ENCODE measurements around the gene SLC27A6. TPM values are rescaled to one million over a fixed set of nuclear protein-coding genes. Genes with fewer than 3 reads are reported as not detected.

SLC27A6 gene
- total RNA-seq, 1 experiment from 2014 or later = not detected

DNA sequence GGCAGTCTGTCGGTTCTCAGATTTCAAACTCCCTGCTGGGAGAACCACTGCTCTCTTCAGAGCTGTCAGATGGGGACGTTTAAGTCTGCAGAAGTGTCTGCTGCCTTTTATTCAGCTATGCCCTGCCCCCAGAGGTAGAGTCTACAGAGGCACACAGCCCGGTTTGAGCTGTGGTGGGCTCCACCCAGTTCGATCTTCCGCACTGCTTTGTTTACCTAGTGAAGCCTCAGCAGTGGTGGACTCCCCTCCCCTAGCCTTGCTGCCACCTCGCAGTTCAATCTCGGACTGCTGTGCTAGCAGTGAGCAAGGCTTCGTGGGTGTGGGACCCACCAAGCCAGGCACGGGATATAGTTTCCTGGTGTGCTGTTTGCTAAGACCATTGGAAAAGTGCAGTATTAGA lies 8.0 kb downstream of the SLC27A6 start:
- DNase-seq (ENCODE audit: low spot score) = no peak
- TF ChIP-seq, protein P1, sequence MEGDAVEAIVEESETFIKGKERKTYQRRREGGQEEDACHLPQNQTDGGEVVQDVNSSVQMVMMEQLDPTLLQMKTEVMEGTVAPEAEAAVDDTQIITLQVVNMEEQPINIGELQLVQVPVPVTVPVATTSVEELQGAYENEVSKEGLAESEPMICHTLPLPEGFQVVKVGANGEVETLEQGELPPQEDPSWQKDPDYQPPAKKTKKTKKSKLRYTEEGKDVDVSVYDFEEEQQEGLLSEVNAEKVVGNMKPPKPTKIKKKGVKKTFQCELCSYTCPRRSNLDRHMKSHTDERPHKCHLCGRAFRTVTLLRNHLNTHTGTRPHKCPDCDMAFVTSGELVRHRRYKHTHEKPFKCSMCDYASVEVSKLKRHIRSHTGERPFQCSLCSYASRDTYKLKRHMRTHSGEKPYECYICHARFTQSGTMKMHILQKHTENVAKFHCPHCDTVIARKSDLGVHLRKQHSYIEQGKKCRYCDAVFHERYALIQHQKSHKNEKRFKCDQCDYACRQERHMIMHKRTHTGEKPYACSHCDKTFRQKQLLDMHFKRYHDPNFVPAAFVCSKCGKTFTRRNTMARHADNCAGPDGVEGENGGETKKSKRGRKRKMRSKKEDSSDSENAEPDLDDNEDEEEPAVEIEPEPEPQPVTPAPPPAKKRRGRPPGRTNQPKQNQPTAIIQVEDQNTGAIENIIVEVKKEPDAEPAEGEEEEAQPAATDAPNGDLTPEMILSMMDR (conservative IDR thresholded peaks at IDR 0.05; ENCODE audit: low read depth, low read length) = no peak
- TF ChIP-seq EZH2 (IDR thresholded peaks at IDR 0.05; ENCODE audit: borderline replicate concordance, low read depth, low read length, poor library complexity, severe bottlenecking) = no peak
- ChIA-PET CTCF (no interaction called here), POLR2A (ENCODE audit: low non-redundant PET) (no interaction called here)
- Histone ChIP-seq H3K4me3 (ENCODE audit: low read depth, low read length, poor library complexity, severe bottlenecking) (no peak overlapping the region), H3K27ac (ENCODE audit: low read depth, low read length, poor library complexity, severe bottlenecking) (no peak overlapping the region), H3K27me3 (replicated peaks; ENCODE audit: insufficient read depth, low read depth, low read length, poor library complexity) (no peaks in the 10 kb centered on the region), H3K36me3 (ENCODE audit: insufficient read depth, low read length, poor library complexity, severe bottlenecking) (no peaks in the 10 kb centered on the region), H3K4me1 (ENCODE audit: insufficient read depth, low read length, poor library complexity, severe bottlenecking) (no peaks in the 10 kb centered on the region), H3K9me3 (ENCODE audit: low read depth, low read length, poor library complexity, severe bottlenecking) (no peaks in the 10 kb centered on the region)
- intact Hi-C loops (cut with micrococcal nuclease; ENCODE audit: unreplicated experiment) = no loop called here
- BruUV-seq (replicated peaks) = no TSS peak

DNA sequence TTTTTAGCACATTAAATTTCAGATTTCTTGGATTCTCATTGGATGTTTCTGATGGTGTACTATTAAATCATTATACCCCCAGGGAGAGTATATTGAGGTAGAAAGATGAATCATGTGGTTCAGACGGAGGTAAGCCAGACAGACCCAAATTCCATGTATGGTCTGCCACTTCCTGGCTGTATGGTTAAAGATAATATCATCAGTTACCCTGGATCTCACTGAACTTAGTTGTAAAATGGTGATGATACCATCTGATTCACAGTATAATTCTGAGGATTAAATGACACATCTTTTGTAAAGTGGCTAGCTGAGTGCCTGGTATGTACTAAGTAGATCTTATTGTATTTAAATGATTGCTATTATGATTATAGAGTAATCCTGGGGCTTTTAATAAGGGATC lies 9.3 kb downstream of the SLC27A6 start:
- Histone ChIP-seq H3K27ac (ENCODE audit: low read depth, low read length, poor library complexity, severe bottlenecking) (no peak overlapping the region), H3K4me1 (ENCODE audit: insufficient read depth, low read length, poor library complexity, severe bottlenecking) (no peaks in the 10 kb centered on the region), H3K36me3 (ENCODE audit: insufficient read depth, low read length, poor library complexity, severe bottlenecking) (no peaks in the 10 kb centered on the region), H3K9me3 (ENCODE audit: low read depth, low read length, poor library complexity, severe bottlenecking) (no peaks in the 10 kb centered on the region), H3K27me3 (replicated peaks; ENCODE audit: insufficient read depth, low read depth, low read length, poor library complexity) (no peaks in the 10 kb centered on the region), H3K4me3 (ENCODE audit: low read depth, low read length, poor library complexity, severe bottlenecking) (no peak overlapping the region)
- POLR2A ChIA-PET (ENCODE audit: low non-redundant PET) = no interaction called here
- CTCF ChIA-PET = no interaction called here
- DNase-seq (ENCODE audit: low spot score) = no peak
- BruUV-seq (replicated peaks) = no TSS peak
- no peak for TF ChIP-seq EZH2 (IDR thresholded peaks at IDR 0.05; ENCODE audit: borderline replicate concordance, low read depth, low read length, poor library complexity, severe bottlenecking)
- TF ChIP-seq, protein P1 (conservative IDR thresholded peaks at IDR 0.05; ENCODE audit: low read depth, low read length) = no peak
- intact Hi-C loops (cut with micrococcal nuclease; ENCODE audit: unreplicated experiment) = no loop called here

DNA sequence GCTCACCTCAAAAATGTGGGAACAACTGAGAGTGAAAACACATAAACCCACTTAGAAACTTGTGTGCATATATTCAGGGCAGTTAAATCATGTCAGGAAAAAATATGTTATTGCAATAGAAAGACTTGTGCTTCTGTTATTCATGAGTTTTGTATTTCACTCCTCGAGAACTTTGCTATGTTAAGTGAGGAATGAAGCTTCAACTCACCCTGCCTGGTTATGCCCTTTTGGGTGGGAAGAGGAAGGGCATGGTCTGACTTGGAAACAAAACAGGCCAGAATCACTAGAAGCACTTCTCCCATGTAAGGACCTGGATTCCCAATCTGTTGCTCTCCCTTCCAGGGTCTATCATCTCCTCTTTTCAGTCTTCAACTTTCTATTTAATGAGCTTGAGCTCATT lies 14.5 kb downstream of the SLC27A6 start:
- ChIA-PET POLR2A (ENCODE audit: low non-redundant PET) (no interaction called here), CTCF (no interaction called here)
- Histone ChIP-seq H3K9me3 (ENCODE audit: low read depth, low read length, poor library complexity, severe bottlenecking) (no peaks in the 10 kb centered on the region), H3K27me3 (replicated peaks; ENCODE audit: insufficient read depth, low read depth, low read length, poor library complexity) (no peaks in the 10 kb centered on the region), H3K36me3 (ENCODE audit: insufficient read depth, low read length, poor library complexity, severe bottlenecking) (no peaks in the 10 kb centered on the region), H3K4me3 (ENCODE audit: low read depth, low read length, poor library complexity, severe bottlenecking) (no peak overlapping the region), H3K4me1 (ENCODE audit: insufficient read depth, low read length, poor library complexity, severe bottlenecking) (no peaks in the 10 kb centered on the region), H3K27ac (ENCODE audit: low read depth, low read length, poor library complexity, severe bottlenecking) (no peak overlapping the region)
- no peak for TF ChIP-seq EZH2 (IDR thresholded peaks at IDR 0.05; ENCODE audit: borderline replicate concordance, low read depth, low read length, poor library complexity, severe bottlenecking)
- TF ChIP-seq, protein P1 (conservative IDR thresholded peaks at IDR 0.05; ENCODE audit: low read depth, low read length) = no peak
- intact Hi-C loops (cut with micrococcal nuclease; ENCODE audit: unreplicated experiment) = no loop called here
- no peak for DNase-seq (ENCODE audit: low spot score)
- no TSS peak for BruUV-seq (replicated peaks)

Measured in A673 (cell line).